ENCODE results near the gene DYRK4.

Gene DYRK4

DNA sequence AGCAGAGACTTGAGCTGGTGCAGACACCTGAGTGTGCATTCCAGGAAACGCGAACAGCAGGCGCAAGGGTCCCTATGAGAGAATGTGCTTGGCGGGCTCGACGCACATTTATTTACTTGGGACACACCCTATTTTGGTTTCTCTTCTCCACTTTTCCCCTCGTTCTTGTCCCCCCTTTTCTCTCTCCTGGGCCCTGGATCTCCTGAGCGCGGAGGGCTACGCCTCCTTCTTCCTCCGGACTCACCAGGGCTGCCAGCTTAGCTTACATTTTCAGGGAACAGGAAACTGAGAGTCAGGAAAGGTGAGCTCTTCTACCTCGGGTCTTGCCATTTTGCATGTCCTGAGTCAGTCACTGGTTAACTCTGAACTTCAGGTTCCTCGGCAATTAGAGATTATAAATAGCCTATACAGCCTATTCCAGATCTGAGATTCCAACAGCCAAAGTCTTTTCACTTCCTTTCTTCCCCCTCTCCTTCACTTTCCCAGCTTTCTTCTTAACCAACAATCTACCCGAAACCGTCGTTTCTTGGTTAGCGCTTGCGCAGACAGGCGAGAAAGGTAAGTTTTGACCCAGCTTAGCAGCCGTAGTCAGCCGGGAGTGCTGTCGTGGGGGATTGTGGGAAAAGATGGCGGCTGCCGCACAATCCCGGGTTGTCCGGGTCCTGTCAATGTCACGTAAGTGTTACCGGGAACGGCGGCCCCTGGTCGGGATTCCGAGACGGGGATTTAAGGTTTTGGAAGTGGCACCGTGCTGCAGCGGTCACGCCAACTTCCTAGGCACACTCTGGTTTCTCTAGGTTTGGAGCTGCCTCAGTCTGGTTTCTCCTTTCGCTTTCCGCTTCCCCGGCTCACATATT is 86.7 kb downstream of the DYRK4 start, which contains the start of the genes AKAP3 and NDUFA9:
TSS of gene AKAP3 (minus strand) at position 551 of the 857 bp plus-strand sequence. CDS start 10,855 bp downstream, outside the sequence.
TSS of gene NDUFA9 (plus strand) at position 614 of the 857 bp plus-strand sequence. CDS start at position 627, 13 bp downstream.
- peak; percentile 73 to 85 for DNase-seq (ENCODE audit: low read depth in 1 of 2, low spot score in 1 of 2)
- TF ChIP-seq, protein P1, sequence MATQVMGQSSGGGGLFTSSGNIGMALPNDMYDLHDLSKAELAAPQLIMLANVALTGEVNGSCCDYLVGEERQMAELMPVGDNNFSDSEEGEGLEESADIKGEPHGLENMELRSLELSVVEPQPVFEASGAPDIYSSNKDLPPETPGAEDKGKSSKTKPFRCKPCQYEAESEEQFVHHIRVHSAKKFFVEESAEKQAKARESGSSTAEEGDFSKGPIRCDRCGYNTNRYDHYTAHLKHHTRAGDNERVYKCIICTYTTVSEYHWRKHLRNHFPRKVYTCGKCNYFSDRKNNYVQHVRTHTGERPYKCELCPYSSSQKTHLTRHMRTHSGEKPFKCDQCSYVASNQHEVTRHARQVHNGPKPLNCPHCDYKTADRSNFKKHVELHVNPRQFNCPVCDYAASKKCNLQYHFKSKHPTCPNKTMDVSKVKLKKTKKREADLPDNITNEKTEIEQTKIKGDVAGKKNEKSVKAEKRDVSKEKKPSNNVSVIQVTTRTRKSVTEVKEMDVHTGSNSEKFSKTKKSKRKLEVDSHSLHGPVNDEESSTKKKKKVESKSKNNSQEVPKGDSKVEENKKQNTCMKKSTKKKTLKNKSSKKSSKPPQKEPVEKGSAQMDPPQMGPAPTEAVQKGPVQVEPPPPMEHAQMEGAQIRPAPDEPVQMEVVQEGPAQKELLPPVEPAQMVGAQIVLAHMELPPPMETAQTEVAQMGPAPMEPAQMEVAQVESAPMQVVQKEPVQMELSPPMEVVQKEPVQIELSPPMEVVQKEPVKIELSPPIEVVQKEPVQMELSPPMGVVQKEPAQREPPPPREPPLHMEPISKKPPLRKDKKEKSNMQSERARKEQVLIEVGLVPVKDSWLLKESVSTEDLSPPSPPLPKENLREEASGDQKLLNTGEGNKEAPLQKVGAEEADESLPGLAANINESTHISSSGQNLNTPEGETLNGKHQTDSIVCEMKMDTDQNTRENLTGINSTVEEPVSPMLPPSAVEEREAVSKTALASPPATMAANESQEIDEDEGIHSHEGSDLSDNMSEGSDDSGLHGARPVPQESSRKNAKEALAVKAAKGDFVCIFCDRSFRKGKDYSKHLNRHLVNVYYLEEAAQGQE (IDR thresholded peaks at IDR 0.05; ENCODE audit: insufficient replicate concordance, low read depth) = peak; percentile 42
- TF ChIP-seq SPI1 (IDR thresholded peaks at IDR 0.05; ENCODE audit: borderline replicate concordance, low read depth) (no peak), POLR2AphosphoS5 (IDR thresholded peaks at IDR 0.05; ENCODE audit: low read depth) (peak; percentile 79), GABPA (IDR thresholded peaks at IDR 0.05; ENCODE audit: low read depth) (no peak)
- TF ChIP-seq, protein P2, sequence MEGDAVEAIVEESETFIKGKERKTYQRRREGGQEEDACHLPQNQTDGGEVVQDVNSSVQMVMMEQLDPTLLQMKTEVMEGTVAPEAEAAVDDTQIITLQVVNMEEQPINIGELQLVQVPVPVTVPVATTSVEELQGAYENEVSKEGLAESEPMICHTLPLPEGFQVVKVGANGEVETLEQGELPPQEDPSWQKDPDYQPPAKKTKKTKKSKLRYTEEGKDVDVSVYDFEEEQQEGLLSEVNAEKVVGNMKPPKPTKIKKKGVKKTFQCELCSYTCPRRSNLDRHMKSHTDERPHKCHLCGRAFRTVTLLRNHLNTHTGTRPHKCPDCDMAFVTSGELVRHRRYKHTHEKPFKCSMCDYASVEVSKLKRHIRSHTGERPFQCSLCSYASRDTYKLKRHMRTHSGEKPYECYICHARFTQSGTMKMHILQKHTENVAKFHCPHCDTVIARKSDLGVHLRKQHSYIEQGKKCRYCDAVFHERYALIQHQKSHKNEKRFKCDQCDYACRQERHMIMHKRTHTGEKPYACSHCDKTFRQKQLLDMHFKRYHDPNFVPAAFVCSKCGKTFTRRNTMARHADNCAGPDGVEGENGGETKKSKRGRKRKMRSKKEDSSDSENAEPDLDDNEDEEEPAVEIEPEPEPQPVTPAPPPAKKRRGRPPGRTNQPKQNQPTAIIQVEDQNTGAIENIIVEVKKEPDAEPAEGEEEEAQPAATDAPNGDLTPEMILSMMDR (IDR thresholded peaks at IDR 0.05; ENCODE audit: insufficient read depth, low read length) = no peak

DNA sequence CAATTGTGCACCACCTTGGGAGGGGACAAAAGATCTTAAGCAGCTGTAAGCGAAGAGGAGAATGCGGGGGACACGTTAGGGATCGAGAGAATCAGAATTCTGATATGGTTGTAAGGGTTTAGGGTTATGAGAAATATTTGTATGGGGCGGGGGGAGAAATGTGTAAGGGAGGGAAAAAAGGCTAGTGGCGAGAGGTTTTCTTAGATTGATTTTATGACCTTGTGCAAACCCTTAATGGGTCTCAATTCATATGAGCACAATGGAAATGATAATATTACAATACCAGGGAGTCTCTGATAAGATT is 87.3 kb downstream of the DYRK4 start:
- no peak for DNase-seq (ENCODE audit: low read depth in 1 of 2, low spot score in 1 of 2)
- Histone ChIP-seq H3K27ac (replicated peaks) (peak overlapping the region; percentile 83), H3K4me3 (replicated peaks; ENCODE audit: insufficient read depth, low read length) (peak overlapping the region; percentile 60), H3K27me3 (ENCODE audit: insufficient read depth, poor library complexity, severe bottlenecking) (no peaks in the 10 kb centered on the region)
- TF ChIP-seq, protein P2 (IDR thresholded peaks at IDR 0.05; ENCODE audit: insufficient read depth, low read length) = no peak
- TF ChIP-seq POLR2AphosphoS5 (IDR thresholded peaks at IDR 0.05; ENCODE audit: low read depth) (no peak), GABPA (IDR thresholded peaks at IDR 0.05; ENCODE audit: low read depth) (no peak), SPI1 (IDR thresholded peaks at IDR 0.05; ENCODE audit: borderline replicate concordance, low read depth) (no peak)
- TF ChIP-seq, protein P1 (IDR thresholded peaks at IDR 0.05; ENCODE audit: insufficient replicate concordance, low read depth) = no peak

More for the DNA sequence above, 86.7 kb downstream of the DYRK4 start, which contains the start of the genes AKAP3 and NDUFA9:
- H3K27ac ChIP-seq (replicated peaks) = peak within 1 kb of the TSS; percentile 83
- H3K4me3 ChIP-seq (replicated peaks; ENCODE audit: insufficient read depth, low read length) = peak within 1 kb of the TSS; percentile 60
- no peaks in the 10 kb centered on the region for H3K27me3 ChIP-seq (ENCODE audit: insufficient read depth, poor library complexity, severe bottlenecking)

DNA sequence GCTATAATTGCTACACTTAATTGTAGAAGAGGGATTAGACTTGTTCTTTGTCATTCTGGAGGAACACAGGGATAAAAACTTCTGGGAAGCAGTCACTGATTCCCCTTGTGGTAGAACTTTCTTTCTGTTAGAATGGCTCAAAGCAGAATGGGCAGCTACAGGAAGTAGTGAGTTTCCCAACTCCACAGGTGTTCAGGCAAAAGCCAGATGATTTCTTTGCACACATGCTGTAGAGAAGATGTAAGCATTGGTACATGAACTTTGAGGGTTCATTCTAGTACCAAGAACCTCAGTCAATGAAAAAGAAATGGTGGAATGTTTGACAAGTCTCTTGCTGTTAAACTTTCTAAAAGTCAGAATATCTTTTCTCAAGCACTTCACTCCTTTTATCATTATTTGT is 91.2 kb downstream of the DYRK4 start:
- peak in 1 of 2 experiments; percentile 13 for DNase-seq (ENCODE audit: low read depth in 1 of 2, low spot score in 1 of 2)
- Histone ChIP-seq H3K27me3 (ENCODE audit: insufficient read depth, poor library complexity, severe bottlenecking) (no peaks in the 10 kb centered on the region), H3K27ac (replicated peaks) (no peak overlapping the region), H3K4me3 (replicated peaks; ENCODE audit: insufficient read depth, low read length) (no peak overlapping the region)
- TF ChIP-seq SPI1 (IDR thresholded peaks at IDR 0.05; ENCODE audit: borderline replicate concordance, low read depth) (no peak), GABPA (IDR thresholded peaks at IDR 0.05; ENCODE audit: low read depth) (no peak), POLR2AphosphoS5 (IDR thresholded peaks at IDR 0.05; ENCODE audit: low read depth) (no peak)
- TF ChIP-seq, protein P1 (IDR thresholded peaks at IDR 0.05; ENCODE audit: insufficient replicate concordance, low read depth) = no peak
- TF ChIP-seq, protein P2 (IDR thresholded peaks at IDR 0.05; ENCODE audit: insufficient read depth, low read length) = no peak
